Colonic mucosa (tissue), 4 donors: Measurements from ENCODE around the gene AHDC1. TPM values are rescaled to one million over a fixed set of nuclear protein-coding genes. Genes with fewer than 3 reads are reported as not detected.
"Not testable (repeated sequence)": the region's sequence is repeated elsewhere in the genome, so short reads cannot be mapped to it uniquely, and the experiment has no call there.

ENCODE experiments used
- DNase-seq: peaks from one replicate; pipeline ENCODE4 v3.0.0-alpha.2; 2020
- H3K27ac ChIP-seq: fragments of 200-600 bp; one replicate; pipeline ENCODE4 v1.8.0; 2021
- H3K27me3 ChIP-seq: fragments of 200-600 bp; one replicate; pipeline ENCODE4 v1.8.0; 2021
- H3K36me3 ChIP-seq: fragments of 200-600 bp; one replicate; pipeline ENCODE4 v1.8.0; 2021
- H3K4me1 ChIP-seq: fragments of 200-600 bp; one replicate; pipeline ENCODE4 v1.8.0; 2021; ENCODE audit warnings: mild to moderate bottlenecking
- H3K4me3 ChIP-seq: fragments of 200-600 bp; one replicate; pipeline ENCODE4 v1.8.0; 2021
- H3K9ac ChIP-seq, 2 donors: one replicate each; pipeline ENCODE4 v1.7.0; 2013; ENCODE audit warnings: control low read depth in 2 of 2, low read depth in 2 of 2, low read length in 2 of 2
- H3K9me3 ChIP-seq: fragments of 200-600 bp; one replicate; pipeline ENCODE4 v1.8.0; 2021
- intact Hi-C: fragments of 100-400 bp; cut with DNase I; formaldehyde crosslinking; loops from one replicate; pipeline ENCODE4 v1.14.1; 2022
- total RNA-seq, 2 donors: library from RNA; stranded (reverse); fragmentation: NEBNext Ultra II Directional in 1 of 2; extraction: Animal tissue kit (Norgen Biotek cat#: 25700) in 1 of 2; gene quantifications; one replicate each; pipeline ENCODE4 v1.2.1, GENCODE V29; 2021
- TF ChIP-seq, protein P1 (sequence below): fragments of 200-600 bp; IDR thresholded peaks from one replicate; pipeline ENCODE4 v1.8.0; 2022; ENCODE audit warnings: antibody characterized with exemption, mild to moderate bottlenecking
- donor health status: healthy.
- donor health status: DM: no; HTN: no; CAD: no.
- donor health status: DM: no; HTN: no; CAD: no.

The AHDC1 gene
- total RNA-seq, 2 donors from 2014 or later: 18.4 to 26.8 TPM

DNA sequence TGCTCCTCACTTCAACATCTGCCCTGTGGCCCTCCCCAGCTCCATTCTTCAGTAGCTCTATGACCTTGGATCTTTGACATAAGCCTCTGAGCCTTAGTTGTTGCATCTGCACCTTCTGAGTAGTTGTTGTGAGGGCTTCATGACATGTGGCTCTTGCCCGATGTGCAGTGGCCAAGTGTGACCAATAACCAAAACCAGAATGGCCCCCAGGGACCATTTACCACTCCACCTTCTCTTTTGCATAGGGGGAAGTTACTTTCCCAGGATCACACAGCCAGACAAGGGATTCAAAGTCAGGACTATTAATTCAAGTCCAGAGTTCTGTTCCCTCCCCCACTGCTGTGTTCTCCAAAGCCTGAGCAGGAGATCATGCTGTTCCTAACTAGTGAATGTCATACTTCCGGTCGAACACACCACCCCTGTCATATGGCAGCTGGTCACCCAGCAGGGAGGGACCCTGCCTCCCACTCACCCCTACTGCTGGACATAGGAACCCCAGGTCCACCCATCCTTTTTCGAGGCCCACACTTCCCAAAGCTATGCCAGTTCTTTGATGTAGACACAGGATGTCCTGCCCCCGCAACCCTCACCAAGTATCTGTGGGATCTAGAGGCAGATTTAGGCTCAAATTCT is 27.0 kb upstream of the AHDC1 start:
- Histone ChIP-seq H3K27me3 (peaks cover 23% of the 10 kb centered on the region), H3K4me1 (no peaks in the 10 kb centered on the region), H3K4me3 (no peak overlapping the region), H3K27ac (peak overlapping the region; percentile 47), H3K9ac (no peak overlapping the region), H3K36me3 (no peaks in the 10 kb centered on the region), H3K9me3 (no peaks in the 10 kb centered on the region)
- TF ChIP-seq, protein P1, sequence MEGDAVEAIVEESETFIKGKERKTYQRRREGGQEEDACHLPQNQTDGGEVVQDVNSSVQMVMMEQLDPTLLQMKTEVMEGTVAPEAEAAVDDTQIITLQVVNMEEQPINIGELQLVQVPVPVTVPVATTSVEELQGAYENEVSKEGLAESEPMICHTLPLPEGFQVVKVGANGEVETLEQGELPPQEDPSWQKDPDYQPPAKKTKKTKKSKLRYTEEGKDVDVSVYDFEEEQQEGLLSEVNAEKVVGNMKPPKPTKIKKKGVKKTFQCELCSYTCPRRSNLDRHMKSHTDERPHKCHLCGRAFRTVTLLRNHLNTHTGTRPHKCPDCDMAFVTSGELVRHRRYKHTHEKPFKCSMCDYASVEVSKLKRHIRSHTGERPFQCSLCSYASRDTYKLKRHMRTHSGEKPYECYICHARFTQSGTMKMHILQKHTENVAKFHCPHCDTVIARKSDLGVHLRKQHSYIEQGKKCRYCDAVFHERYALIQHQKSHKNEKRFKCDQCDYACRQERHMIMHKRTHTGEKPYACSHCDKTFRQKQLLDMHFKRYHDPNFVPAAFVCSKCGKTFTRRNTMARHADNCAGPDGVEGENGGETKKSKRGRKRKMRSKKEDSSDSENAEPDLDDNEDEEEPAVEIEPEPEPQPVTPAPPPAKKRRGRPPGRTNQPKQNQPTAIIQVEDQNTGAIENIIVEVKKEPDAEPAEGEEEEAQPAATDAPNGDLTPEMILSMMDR: no peak
- DNase-seq: no peak
- intact Hi-C loops: no loop called here

DNA sequence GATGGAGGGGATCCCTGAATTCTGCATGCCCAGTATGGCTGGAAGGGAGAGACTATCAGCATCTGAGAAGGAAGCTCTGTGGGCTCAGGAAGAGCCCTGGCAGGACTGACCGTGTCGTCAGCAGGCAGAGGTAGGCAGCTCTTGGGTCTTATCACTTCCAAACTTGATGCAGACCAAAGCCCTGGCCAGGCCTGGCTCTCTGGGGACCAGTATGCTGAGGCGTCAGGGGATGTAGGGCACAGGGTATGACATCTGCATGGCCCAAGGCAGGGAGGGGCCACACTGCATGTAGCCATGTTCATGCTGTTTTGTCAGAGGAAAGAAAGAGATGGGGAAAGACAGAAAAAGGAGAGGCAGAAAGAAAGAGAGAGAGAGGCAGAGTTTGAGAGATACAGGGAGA is 24.8 kb upstream of the AHDC1 start:
- no peaks in the 10 kb centered on the region for H3K4me1 ChIP-seq
- H3K27me3 ChIP-seq: peaks cover 7% of the 10 kb centered on the region
- no peak overlapping the region for H3K9ac ChIP-seq
- intact Hi-C loops: no loop called here
- TF ChIP-seq, protein P1: no peak
- DNase-seq: no peak
- H3K4me3 ChIP-seq: no peak overlapping the region
- no peaks in the 10 kb centered on the region for H3K36me3 ChIP-seq
- H3K27ac ChIP-seq: no peak overlapping the region
- H3K9me3 ChIP-seq: no peaks in the 10 kb centered on the region

GRCh38 chr1:27627733-27628132 is 23.8 kb upstream of the AHDC1 start:
- H3K9me3 ChIP-seq, H3K36me3 ChIP-seq, intact Hi-C loops, H3K4me3 ChIP-seq, H3K9ac ChIP-seq, H3K4me1 ChIP-seq, DNase-seq, H3K27ac ChIP-seq, H3K27me3 ChIP-seq: not testable (repeated sequence)

DNA sequence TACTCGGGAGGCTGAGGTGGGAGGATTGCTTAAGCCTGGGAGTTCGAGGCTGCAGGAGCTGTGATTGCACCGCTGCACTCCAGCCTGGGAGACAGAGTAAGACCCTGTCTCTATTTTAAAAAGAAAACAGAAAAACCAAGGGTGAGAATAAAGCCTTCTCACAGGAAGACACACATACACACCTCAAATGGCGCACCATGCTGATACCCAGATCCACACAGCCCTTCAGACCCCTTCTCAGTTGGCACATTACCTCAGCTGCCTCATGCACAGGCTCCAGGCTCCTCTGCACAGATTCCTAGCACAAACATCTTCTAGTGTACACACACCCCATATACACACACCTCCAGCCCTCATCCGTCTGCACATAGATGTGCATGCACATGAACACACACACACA is 23.1 kb upstream of the AHDC1 start:
- H3K4me3 ChIP-seq: no peak overlapping the region
- H3K9ac ChIP-seq: no peak overlapping the region
- DNase-seq: no peak
- no peaks in the 10 kb centered on the region for H3K4me1 ChIP-seq
- H3K9me3 ChIP-seq: no peaks in the 10 kb centered on the region
- TF ChIP-seq, protein P1: no peak
- intact Hi-C loops: no loop called here
- no peak overlapping the region for H3K27ac ChIP-seq
- H3K27me3 ChIP-seq: no peaks in the 10 kb centered on the region
- no peaks in the 10 kb centered on the region for H3K36me3 ChIP-seq

GRCh38 chr1:27626031-27626935 is 22.3 kb upstream of the AHDC1 start:
- no peak overlapping the region for H3K9ac ChIP-seq
- intact Hi-C loops: no loop called here
- no peak for DNase-seq
- no peaks in the 10 kb centered on the region for H3K36me3 ChIP-seq
- no peaks in the 10 kb centered on the region for H3K4me1 ChIP-seq
- H3K27ac ChIP-seq: no peak overlapping the region
- TF ChIP-seq, protein P1: no peak
- H3K27me3 ChIP-seq: no peaks in the 10 kb centered on the region
- no peak overlapping the region for H3K4me3 ChIP-seq
- H3K9me3 ChIP-seq: no peaks in the 10 kb centered on the region
